HG02970 (cell line): ENCODE results near the gene ADAMTS7.
"Not testable (repeated sequence)": the region's sequence is repeated elsewhere in the genome, so short reads cannot be mapped to it uniquely, and the experiment has no call there.

Experiments used
- ATAC-seq: cut with Tn5 transposase; IDR thresholded peaks from one replicate; pipeline ENCODE4 v1.9.1; 2021; ENCODE audit warnings: mild to moderate bottlenecking, moderate library complexity, moderate number of reproducible peaks; ENCODE audit not compliant: unreplicated experiment, low FRiP score

ADAMTS7 gene

GRCh38 chr15:78831229-78832207, 20.3 kb upstream of the ADAMTS7 start:
- ATAC-seq: no peak

GRCh38 chr15:78830514-78831228, 19.4 kb upstream of the ADAMTS7 start:
- no peak for ATAC-seq

GRCh38 chr15:78828920-78829319, 17.7 kb upstream of the ADAMTS7 start:
- no peak for ATAC-seq

GRCh38 chr15:78822514-78822913, 11.2 kb upstream of the ADAMTS7 start:
- ATAC-seq: no peak

- no peak for ATAC-seq
These were observed 540 bp upstream of the ADAMTS7 start for GRCh38 chr15:78811825-78812183.

- peak; percentile 19 for ATAC-seq
These were observed 721 bp downstream of the ADAMTS7 start for GRCh38 chr15:78810362-78811123.

GRCh38 chr15:78810003-78810361, 1.3 kb downstream of the ADAMTS7 start:
- no peak for ATAC-seq

- ATAC-seq: no peak
These were observed 2.7 kb downstream of the ADAMTS7 start for GRCh38 chr15:78808550-78808949.

- no peak for ATAC-seq
These were observed 3.9 kb downstream of the ADAMTS7 start for GRCh38 chr15:78807359-78807758.

- ATAC-seq: no peak
These were observed 6.9 kb downstream of the ADAMTS7 start for GRCh38 chr15:78804391-78804792.

- ATAC-seq: no peak
These were observed 10.5 kb downstream of the ADAMTS7 start for GRCh38 chr15:78800806-78801205.

- ATAC-seq: no peak
These were observed 11.1 kb downstream of the ADAMTS7 start for GRCh38 chr15:78800189-78800588.

- ATAC-seq: not testable (repeated sequence)
These were observed 12.2 kb downstream of the ADAMTS7 start for GRCh38 chr15:78799102-78799501.

GRCh38 chr15:78798355-78798754, 12.9 kb downstream of the ADAMTS7 start:
- not testable (repeated sequence) for ATAC-seq

GRCh38 chr15:78797951-78798350, 13.3 kb downstream of the ADAMTS7 start:
- ATAC-seq: no peak

GRCh38 chr15:78796510-78796909, 14.8 kb downstream of the ADAMTS7 start:
- no peak for ATAC-seq

GRCh38 chr15:78795043-78795442, 16.2 kb downstream of the ADAMTS7 start:
- no peak for ATAC-seq

- not testable (repeated sequence) for ATAC-seq
These were observed 16.8 kb downstream of the ADAMTS7 start for GRCh38 chr15:78794446-78794845.

- no peak for ATAC-seq
These were observed 19.9 kb downstream of the ADAMTS7 start for GRCh38 chr15:78791357-78791756.

GRCh38 chr15:78790027-78790426, 21.2 kb downstream of the ADAMTS7 start:
- ATAC-seq: no peak

- ATAC-seq: no peak
These were observed 21.6 kb downstream of the ADAMTS7 start for GRCh38 chr15:78789615-78790014.
